ENCODE results near the gene NCR3LG1. TPM values are rescaled to one million over a fixed set of nuclear protein-coding genes. Genes with fewer than 3 reads are reported as not detected.

Gene NCR3LG1
- total and polyA plus RNA-seq, 8 donors, result 0.42 to 1.6 (median 0.97) TPM

DNA sequence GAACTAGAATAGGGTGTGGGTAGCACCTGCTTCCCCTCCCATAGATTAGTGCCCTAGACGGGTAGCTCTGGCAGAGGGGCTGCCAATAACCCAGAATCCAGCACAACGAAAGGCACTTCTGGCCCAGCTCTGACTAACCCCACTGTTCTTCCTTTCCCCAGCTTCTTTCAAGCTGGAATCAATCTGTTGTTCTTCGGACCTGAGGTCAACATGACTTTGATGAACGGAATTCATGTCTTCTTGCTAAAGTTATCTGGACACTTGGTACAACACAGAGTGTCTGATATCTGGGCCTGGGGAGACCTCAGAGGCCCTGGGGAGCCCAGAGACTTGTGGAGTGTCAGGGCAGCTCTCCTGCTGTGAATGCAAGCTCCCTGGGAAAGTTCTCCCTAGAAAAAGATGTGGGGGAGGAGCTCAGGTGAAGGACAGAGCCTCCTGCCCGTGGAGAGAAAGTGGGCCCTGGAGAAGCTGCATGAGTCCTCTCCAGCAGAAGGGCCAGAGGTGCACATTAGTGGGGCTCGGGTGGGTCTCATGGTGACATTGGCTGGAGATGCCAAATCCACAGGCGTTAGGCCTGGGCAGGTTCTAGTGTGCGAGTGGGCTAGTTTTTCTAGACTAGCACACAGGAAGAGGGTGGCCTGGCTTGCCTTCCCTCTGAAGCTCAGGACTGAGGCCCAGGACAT, 30.6 kb downstream of the NCR3LG1 start:
- 66 to 68% methylated on average over 8 of the region's 8 CpGs for WGBS, 2 donors
- TF ChIP-seq, protein P1, sequence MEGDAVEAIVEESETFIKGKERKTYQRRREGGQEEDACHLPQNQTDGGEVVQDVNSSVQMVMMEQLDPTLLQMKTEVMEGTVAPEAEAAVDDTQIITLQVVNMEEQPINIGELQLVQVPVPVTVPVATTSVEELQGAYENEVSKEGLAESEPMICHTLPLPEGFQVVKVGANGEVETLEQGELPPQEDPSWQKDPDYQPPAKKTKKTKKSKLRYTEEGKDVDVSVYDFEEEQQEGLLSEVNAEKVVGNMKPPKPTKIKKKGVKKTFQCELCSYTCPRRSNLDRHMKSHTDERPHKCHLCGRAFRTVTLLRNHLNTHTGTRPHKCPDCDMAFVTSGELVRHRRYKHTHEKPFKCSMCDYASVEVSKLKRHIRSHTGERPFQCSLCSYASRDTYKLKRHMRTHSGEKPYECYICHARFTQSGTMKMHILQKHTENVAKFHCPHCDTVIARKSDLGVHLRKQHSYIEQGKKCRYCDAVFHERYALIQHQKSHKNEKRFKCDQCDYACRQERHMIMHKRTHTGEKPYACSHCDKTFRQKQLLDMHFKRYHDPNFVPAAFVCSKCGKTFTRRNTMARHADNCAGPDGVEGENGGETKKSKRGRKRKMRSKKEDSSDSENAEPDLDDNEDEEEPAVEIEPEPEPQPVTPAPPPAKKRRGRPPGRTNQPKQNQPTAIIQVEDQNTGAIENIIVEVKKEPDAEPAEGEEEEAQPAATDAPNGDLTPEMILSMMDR (IDR thresholded peaks at IDR 0.05), result no peak

DNA sequence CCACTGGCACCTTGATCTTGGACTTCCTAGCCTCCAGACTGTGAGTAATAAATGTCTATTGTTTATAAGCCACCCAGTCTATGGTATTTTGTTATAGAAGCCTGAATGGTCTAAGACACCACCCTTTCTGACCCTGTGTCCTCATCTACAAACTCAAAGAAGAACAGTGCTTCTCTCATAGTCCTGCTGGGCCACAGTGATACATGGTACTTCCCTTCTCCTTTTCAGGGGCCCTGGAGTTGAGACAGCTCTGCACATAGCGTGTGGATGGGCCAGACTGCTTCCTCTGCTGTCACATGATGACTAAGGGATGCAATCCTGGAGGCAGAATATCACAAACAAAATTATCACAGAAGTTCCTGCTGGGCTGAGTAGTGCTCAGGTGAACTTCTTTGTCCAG, 31.9 kb downstream of the NCR3LG1 start:
- Histone ChIP-seq H3K27me3 (no peaks in the 10 kb centered on the region), H3K36me3 (no peaks in the 10 kb centered on the region), H3K27ac (no peak overlapping the region), H3K9me3 (no peaks in the 10 kb centered on the region), H3K4me3 (no peak overlapping the region), H3K4me1 (peaks cover 0 to 6% (median 0%) of the 10 kb centered on the region in 3 donors)
- no peak for FAIRE-seq
- no peak for ATAC-seq
- TF ChIP-seq, protein P1 (IDR thresholded peaks at IDR 0.05), result no peak
- 92 to 93% methylated on average over 1 of the region's 1 CpG for WGBS, 2 donors
- DNase-seq, result no peak
- intact Hi-C loops (cut with DNase I), result no loop called here

More for the DNA sequence above, 30.6 kb downstream of the NCR3LG1 start:
- no peak overlapping the region for H3K27ac ChIP-seq
- ATAC-seq (no peak), DNase-seq (no peak), FAIRE-seq (no peak)
- H3K27me3 ChIP-seq, result no peaks in the 10 kb centered on the region
- no peaks in the 10 kb centered on the region for H3K36me3 ChIP-seq
- peaks cover 0 to 6% (median 0%) of the 10 kb centered on the region in 3 donors for H3K4me1 ChIP-seq
- no peak overlapping the region for H3K4me3 ChIP-seq
- intact Hi-C loops (cut with DNase I), result no loop called here
- no peaks in the 10 kb centered on the region for H3K9me3 ChIP-seq

GRCh38 chr11:17384002-17384511, 32.5 kb downstream of the NCR3LG1 start:
- WGBS, 2 donors, result 47 to 50% methylated on average over 6 of the region's 6 CpGs
- intact Hi-C loops (cut with DNase I), result loop anchor here in 1 of 3 donors (2.0 kb wide), 1 partner anchor 117 kb away; no protein-coding TSS in a partner anchor

GRCh38 chr11:17385492-17385891, 33.9 kb downstream of the NCR3LG1 start:
- Histone ChIP-seq H3K4me1 (peaks cover 0 to 6% (median 4%) of the 10 kb centered on the region in 3 donors), H3K4me3 (peak overlapping the region in 1 of 4 donors; percentile 28), H3K27ac (no peak overlapping the region), H3K27me3 (no peaks in the 10 kb centered on the region), H3K9me3 (no peaks in the 10 kb centered on the region), H3K36me3 (no peaks in the 10 kb centered on the region)
- FAIRE-seq (no peak), DNase-seq (peak in 1 of 6 donors; percentile 10), ATAC-seq (no peak)
- TF ChIP-seq, protein P1 (IDR thresholded peaks at IDR 0.05), result no peak
- intact Hi-C loops (cut with DNase I), result loop anchor here in 1 of 3 donors (2.0 kb wide), 1 partner anchor 115 kb away; no protein-coding TSS in a partner anchor
- 57 to 69% methylated on average over 5 of the region's 5 CpGs for WGBS, 2 donors

More at GRCh38 chr11:17384002-17384511, 32.5 kb downstream of the NCR3LG1 start:
- peaks cover 0 to 6% (median 0%) of the 10 kb centered on the region in 3 donors for H3K4me1 ChIP-seq
- peak; percentile 39 to 77 (median 64) for ATAC-seq
- DNase-seq, result peak in 5 of 6 donors; percentile 57 to 94 (median 79)
- no peak for FAIRE-seq
- no peaks in the 10 kb centered on the region for H3K36me3 ChIP-seq
- H3K27me3 ChIP-seq, result no peaks in the 10 kb centered on the region
- H3K4me3 ChIP-seq, result no peak overlapping the region
- H3K9me3 ChIP-seq, result no peaks in the 10 kb centered on the region
- no peak overlapping the region for H3K27ac ChIP-seq
- TF ChIP-seq, protein P1 (IDR thresholded peaks at IDR 0.05), result peak; percentile 84 to 91 (median 86)

Data from pancreas (tissue), 10 donors.